CD4-positive, alpha-beta T cell (primary cell): ENCODE data around the gene LAMC2. TPM values are rescaled to one million over a fixed set of nuclear protein-coding genes. Genes with fewer than 3 reads are reported as not detected.
A peak's percentile ranks its signal among the peaks of the same experiment; 100 is the strongest.

Experiments used
- ATAC-seq: fragments of 200-7000 bp; cut with Tn5 transposase; one replicate; pipeline ENCODE4 v1.10.0; 2022; ENCODE audit warnings: mild to moderate bottlenecking; ENCODE audit not compliant: poor library complexity
- CTCF ChIA-PET: fragments of 350-600 bp; sonication (Branson Sonifier 250); formaldehyde crosslinking; loops from one replicate; lab custom pipeline; 2021; ENCODE audit warnings: antibody characterized with exemption, inconsistent platforms; lab: Charles Lee
- POLR2A ChIA-PET: fragments of 350-600 bp; sonication (Branson Sonifier 250); formaldehyde crosslinking; loops from one replicate; lab custom pipeline; 2021; ENCODE audit warnings: antibody characterized with exemption, inconsistent platforms; lab: Charles Lee
- DNase-seq, 14 experiments: peaks; one replicate each; pipeline ENCODE4 v3.0.0-alpha.2; 2013 to 2020; ENCODE audit warnings: mixed read lengths in 2 of 14
- H3K27ac ChIP-seq, 2 donors: one replicate each; pipeline versions ENCODE4 v1.5.1 to v1.7.0; 2013; ENCODE audit warnings: low read length in 2 of 2, low read depth in 1 of 2, mild to moderate bottlenecking in 1 of 2
- H3K27me3 ChIP-seq, 2 experiments: 1 replicate in 1 of 2; 2 replicates in 1 of 2; pipeline versions ENCODE4 v1.6.1 to v1.7.0; 2013; ENCODE audit warnings: low read length in 2 of 2, control low read depth in 1 of 2, mild to moderate bottlenecking in 1 of 2, moderate library complexity in 1 of 2; ENCODE audit not compliant: insufficient read depth in 2 of 2, control insufficient read depth in 1 of 2
- H3K36me3 ChIP-seq: one replicate; pipeline ENCODE4 v1.6.1; 2013; ENCODE audit warnings: low read length, control low read depth; ENCODE audit not compliant: insufficient read depth
- H3K4me1 ChIP-seq: one replicate; pipeline ENCODE4 v1.6.1; 2013; ENCODE audit warnings: low read length, control low read depth; ENCODE audit not compliant: insufficient read depth
- H3K4me3 ChIP-seq: one replicate; pipeline ENCODE4 v1.5.1; 2013; ENCODE audit warnings: mild to moderate bottlenecking, low read length, moderate library complexity
- H3K9me3 ChIP-seq, 2 experiments: 1 replicate in 1 of 2; 2 replicates in 1 of 2; pipeline versions ENCODE4 v1.6.1 to v1.7.0; 2013; ENCODE audit warnings: low read length in 2 of 2, mild to moderate bottlenecking in 2 of 2, control low read depth in 1 of 2, moderate library complexity in 1 of 2; ENCODE audit not compliant: control insufficient read depth in 1 of 2, insufficient read depth in 1 of 2
- H3K27ac Mint-ChIP-seq: one replicate; pipeline ENCODE4 v1.8.0; 2020; ENCODE audit warnings: mixed read lengths
- H3K27me3 Mint-ChIP-seq: one replicate; pipeline ENCODE4 v1.8.0; 2021; ENCODE audit warnings: mixed read lengths
- H3K36me3 Mint-ChIP-seq: one replicate; pipeline ENCODE4 v1.8.0; 2021; ENCODE audit warnings: low read depth, mixed read lengths
- H3K4me1 Mint-ChIP-seq: one replicate; pipeline ENCODE4 v1.8.0; 2021; ENCODE audit warnings: low read depth, mixed read lengths
- H3K4me3 Mint-ChIP-seq: one replicate; pipeline ENCODE4 v1.8.0; 2020; ENCODE audit warnings: mild to moderate bottlenecking, mixed read lengths
- H3K9me3 Mint-ChIP-seq: one replicate; pipeline ENCODE4 v1.8.0; 2020; ENCODE audit warnings: mixed read lengths
- CTCF ChIP-seq: fragments of 200-600 bp; IDR thresholded peaks from one replicate; pipeline ENCODE4 v1.8.0; 2022; ENCODE audit warnings: antibody characterized with exemption, mild to moderate bottlenecking
- intact Hi-C, 2 experiments: fragments of 100-400 bp; cut with DNase I in 1 of 2; cut with micrococcal nuclease in 1 of 2; formaldehyde crosslinking; loops; one replicate each; pipeline versions ENCODE4 v1.15.1 to v1.9.0; 2023 to 2025; cut with DNase I, micrococcal nuclease
- total RNA-seq, 174 experiments: library from RNA in 2 of 174; stranded (reverse) in 2 of 174; gene quantifications; one replicate each; pipeline ENCODE4 v1.2.3 and lab custom pipeline; 2021 to 2026

Gene LAMC2
- total RNA-seq, 2 experiments from 2014 or later: not detected

GRCh38 chr1:183281039-183281438 lies 95.0 kb downstream of the LAMC2 start:
- ATAC-seq (no peak), DNase-seq (no peak)
- no peak for TF ChIP-seq CTCF
- Mint-ChIP-seq H3K27me3 (peaks cover 16% of the 10 kb centered on the region), H3K27ac (no peak overlapping the region), H3K36me3 (no peaks in the 10 kb centered on the region), H3K4me3 (no peak overlapping the region), H3K4me1 (no peaks in the 10 kb centered on the region), H3K9me3 (no peaks in the 10 kb centered on the region)
- ChIA-PET POLR2A (no interaction called here), CTCF (no interaction called here)
- Histone ChIP-seq H3K27me3 (no peaks in the 10 kb centered on the region), H3K36me3 (no peaks in the 10 kb centered on the region), H3K4me3 (no peak overlapping the region), H3K9me3 (no peaks in the 10 kb centered on the region), H3K27ac (no peak overlapping the region), H3K4me1 (peaks cover 5% of the 10 kb centered on the region)
- intact Hi-C loops: loop anchor here (1.0 to 5.0 kb wide), 6 partner anchors 262 to 636 kb away; no protein-coding TSS in a partner anchor

- Mint-ChIP-seq H3K9me3 (no peaks in the 10 kb centered on the region), H3K4me1 (no peaks in the 10 kb centered on the region), H3K36me3 (no peaks in the 10 kb centered on the region), H3K4me3 (no peak overlapping the region), H3K27me3 (peaks cover 16% of the 10 kb centered on the region), H3K27ac (no peak overlapping the region)
- Histone ChIP-seq H3K27ac (no peak overlapping the region), H3K36me3 (no peaks in the 10 kb centered on the region), H3K4me3 (no peak overlapping the region), H3K9me3 (no peaks in the 10 kb centered on the region), H3K4me1 (peaks cover 5% of the 10 kb centered on the region), H3K27me3 (no peaks in the 10 kb centered on the region)
- ChIA-PET POLR2A (no interaction called here), CTCF (no interaction called here)
- peak; percentile 41 to 76 (median 58) for DNase-seq
- ATAC-seq: peak; percentile 71
- TF ChIP-seq CTCF: peak; percentile 80
- intact Hi-C loops: loop anchor here (1.0 to 5.0 kb wide), 7 partner anchors 262 to 636 kb away; no protein-coding TSS in a partner anchor
Observed at GRCh38 chr1:183281553-183282091, 95.6 kb downstream of the LAMC2 start.

- DNase-seq: no peak
- Mint-ChIP-seq H3K36me3 (no peaks in the 10 kb centered on the region), H3K4me1 (no peaks in the 10 kb centered on the region), H3K27me3 (peaks cover 16% of the 10 kb centered on the region), H3K4me3 (no peak overlapping the region), H3K27ac (no peak overlapping the region), H3K9me3 (no peaks in the 10 kb centered on the region)
- Histone ChIP-seq H3K4me1 (peaks cover 5% of the 10 kb centered on the region), H3K4me3 (no peak overlapping the region), H3K9me3 (no peaks in the 10 kb centered on the region), H3K27ac (no peak overlapping the region), H3K36me3 (no peaks in the 10 kb centered on the region), H3K27me3 (peaks cover 0 to 2% of the 10 kb centered on the region in 2 experiments)
- no peak for TF ChIP-seq CTCF
- intact Hi-C loops: loop anchor here in 1 of 2 experiments (2.0 to 5.0 kb wide), 3 partner anchors 265 to 635 kb away; no protein-coding TSS in a partner anchor
- ChIA-PET POLR2A (no interaction called here), CTCF (no interaction called here)
- no peak for ATAC-seq
Observed at GRCh38 chr1:183282101-183282855, 96.2 kb downstream of the LAMC2 start.
